GM04504 (cell line): ENCODE data around the gene IGFL3.
"Not testable (repeated sequence)": the region's sequence is repeated elsewhere in the genome, so short reads cannot be mapped to it uniquely, and the experiment has no call there.

ENCODE experiments used
- DNase-seq: peaks from one replicate; pipeline ENCODE4 v3.0.0-alpha.2; 2012; ENCODE audit warnings: low read depth

The IGFL3 gene

DNA sequence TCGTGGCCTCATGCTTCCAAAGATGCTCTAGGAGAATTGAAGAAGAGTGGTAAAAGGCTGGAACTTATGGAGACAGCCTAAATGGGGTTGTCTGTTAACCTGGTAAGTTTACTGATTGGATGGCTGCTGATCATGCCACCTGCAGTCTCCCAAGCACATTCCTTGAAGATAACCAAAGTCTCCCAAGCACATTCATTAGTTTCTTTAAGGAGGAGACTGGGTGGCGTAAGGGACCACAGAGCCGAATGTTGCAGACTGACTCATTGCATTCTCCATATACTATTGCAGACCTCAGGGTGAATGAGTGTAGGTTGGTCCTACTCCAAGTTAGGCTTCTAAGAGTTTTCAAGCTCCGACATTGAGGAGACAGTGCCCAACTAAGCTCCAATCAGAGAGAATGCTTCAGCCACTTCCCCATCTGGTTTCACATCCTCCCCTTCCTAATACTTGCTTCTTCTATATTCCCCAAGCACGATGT lies at the start of gene IGFL3:
IGFL3 (minus strand) TSS at position 51 of the 478 bp plus-strand sequence; CDS start at position 12, 39 bp downstream.
- no peak for DNase-seq

DNA sequence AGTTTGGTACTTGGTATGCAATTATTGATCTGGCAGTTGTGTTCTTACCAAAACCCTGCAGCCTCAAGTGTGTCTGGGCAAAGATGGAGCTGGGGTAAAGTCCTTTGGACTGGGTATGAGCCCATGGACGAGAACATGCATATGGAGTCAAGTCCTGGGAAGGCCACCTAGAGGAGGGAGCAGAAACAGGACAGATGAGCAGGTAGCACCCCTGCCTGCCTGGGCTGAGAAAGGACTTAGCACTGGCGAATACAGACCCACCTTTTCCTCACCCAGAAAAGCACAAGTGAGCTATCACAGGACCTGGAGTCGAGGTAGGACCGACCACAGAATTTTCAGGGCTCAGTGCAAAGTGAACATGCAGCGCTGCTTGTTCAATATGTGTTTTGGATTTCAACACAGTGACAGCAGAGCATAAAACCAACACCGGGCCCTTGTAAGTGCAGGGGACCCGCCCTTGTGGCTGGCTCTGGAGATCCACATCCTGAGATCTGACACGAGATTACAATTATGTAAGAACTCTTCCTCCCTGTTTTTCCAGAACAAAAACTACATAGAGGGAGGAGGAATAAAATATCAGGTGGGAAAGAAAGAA lies 49.5 kb upstream of the IGFL3 start:
- no peak for DNase-seq

DNA sequence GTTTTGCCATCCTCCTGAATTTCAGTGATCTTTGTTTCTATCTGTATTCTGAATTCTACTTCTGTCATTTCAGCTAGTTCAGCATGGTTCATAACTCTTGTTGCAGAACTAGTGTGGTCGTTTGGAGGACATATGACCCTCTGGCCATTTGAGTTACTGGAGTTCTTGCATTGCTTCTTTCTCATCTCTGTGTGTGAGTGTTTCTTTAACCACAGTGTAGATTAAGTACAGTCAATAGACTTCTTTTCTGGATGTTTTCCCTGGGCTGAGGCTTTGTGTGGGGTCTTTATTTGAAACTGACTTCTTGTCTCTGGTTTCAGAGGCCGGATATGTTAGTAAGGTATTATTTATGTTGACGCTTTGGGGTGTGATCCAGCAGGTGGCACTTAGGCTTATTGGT lies 38.2 kb upstream of the IGFL3 start:
- DNase-seq, result no peak

DNA sequence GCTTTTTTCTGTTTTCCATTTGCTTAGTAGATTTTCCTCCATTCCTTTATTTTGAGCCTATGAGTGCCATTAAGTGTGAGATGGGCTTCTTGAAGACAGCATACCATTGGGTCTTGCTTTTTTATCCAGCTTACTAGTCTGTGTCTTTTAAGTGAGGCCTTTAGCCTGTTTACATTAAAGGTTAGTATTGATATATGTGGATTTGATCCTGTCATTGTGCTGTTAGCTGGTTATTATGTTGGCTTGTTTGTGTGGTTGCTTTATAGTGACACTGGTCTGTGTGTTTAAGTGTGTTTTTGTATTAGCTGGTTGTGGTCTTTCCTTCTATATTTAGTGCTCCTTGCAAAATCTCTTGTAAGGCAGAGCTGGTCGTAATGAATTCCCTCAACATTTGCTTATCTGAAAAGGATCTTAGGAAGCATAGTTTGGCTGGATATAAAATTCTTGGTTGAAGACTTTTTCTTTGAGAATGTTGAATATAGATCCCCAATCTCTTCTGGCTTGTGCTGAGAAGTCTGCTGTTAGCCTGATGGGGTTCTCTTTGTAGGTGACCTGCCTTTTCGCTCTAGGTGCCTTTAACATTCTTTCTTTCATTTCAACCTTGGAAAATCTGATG lies 37.3 kb upstream of the IGFL3 start:
- DNase-seq, result not testable (repeated sequence)

DNA sequence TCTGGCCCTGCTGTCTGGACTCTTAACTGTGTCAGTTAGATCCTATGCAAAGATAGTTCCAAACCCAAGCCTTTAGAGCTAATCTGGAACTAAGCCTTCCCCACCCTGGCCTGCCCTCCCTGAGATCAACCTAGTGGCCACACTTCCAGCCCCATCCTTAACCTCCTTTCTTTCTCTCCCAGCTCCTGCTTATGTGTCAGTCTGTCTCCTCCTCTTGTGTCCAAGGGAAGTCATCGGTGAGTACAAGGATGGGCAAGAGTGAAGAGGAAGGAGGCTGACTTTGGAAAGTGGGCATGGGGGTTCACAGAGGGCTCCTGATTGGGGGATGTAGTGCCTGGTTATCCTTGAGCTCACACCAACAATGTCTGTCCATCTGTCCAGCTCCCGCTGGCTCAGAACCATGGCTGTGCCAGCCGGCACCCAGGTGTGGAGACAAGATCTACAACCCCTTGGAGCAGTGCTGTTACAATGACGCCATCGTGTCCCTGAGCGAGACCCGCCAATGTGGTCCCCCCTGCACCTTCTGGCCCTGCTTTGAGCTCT lies 35.8 kb upstream of the IGFL3 start:
- no peak for DNase-seq

DNA sequence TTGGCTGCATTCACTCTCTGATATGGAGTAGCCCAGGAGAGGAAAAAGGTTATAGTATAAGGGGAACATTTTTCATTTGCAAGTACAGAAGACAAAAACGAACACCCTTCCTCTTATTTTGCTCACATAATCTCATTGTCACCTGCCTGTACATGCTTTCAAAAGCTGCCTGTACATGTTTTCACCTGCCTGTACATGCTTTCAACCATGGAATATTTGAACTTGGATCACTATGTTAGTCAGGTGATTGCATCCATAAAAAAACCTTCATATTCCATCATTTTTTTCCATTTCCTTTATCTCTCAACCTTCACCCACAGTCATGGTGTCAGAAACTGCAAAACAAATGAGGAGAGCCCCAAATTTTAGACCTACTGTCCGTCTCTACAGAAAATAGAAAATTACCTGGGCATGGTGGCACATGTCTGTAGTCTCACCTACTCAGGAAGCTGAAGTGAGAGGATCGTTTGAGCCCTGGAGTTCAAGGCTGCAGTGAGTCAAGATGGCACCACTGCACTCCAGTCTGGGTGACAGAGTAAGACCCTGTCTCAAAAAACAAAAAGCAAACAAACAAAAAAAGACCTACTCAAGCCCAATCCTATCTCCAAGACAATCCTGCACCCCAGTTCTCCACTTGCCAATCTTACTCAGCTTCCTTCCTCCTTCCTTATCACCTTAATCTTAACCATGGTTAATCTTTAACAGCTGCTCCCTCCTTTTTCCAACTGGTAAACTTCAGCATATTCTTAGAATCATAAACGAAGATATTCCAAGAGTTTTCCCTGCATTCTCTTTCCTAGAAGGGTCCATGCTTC lies 35.1 kb upstream of the IGFL3 start:
- DNase-seq, result no peak

DNA sequence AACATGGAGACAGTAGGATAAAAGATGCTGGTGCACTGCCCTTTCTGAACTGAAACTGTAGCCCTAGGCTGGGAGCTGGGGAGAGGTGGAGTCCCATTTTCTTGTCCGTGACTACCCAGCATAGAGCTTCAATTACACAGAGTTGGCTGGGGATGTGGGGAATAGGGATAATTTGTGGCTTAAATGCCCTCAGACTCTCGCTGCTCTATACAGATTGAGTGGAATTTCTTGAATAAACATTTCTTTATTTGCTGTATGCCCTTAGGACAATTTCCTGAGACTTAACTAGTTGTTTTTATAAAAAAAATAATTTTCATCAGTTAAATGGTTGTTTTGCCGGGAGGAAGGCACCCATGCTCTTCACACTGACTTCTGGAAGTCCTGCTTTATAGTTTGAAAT lies 30.7 kb upstream of the IGFL3 start:
- no peak for DNase-seq

DNA sequence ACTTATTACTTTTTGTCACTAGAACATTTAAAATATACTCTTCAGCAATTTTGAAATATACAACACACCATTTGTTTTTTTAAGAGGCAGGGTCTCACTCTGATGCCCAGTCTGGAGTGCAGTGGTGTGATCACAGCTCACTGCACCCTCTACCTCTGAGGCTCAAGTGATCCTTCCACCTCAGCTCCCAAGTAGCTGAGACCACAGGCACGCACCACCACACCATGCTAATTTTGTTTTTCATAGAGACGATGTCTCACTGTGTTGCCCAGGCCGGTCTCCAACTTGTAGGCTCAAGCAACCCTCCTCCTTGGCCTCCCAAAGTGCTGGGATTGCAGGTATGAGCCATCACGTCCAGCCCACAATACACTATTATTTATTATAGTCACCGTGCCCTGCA lies 26.1 kb upstream of the IGFL3 start:
- no peak for DNase-seq

DNA sequence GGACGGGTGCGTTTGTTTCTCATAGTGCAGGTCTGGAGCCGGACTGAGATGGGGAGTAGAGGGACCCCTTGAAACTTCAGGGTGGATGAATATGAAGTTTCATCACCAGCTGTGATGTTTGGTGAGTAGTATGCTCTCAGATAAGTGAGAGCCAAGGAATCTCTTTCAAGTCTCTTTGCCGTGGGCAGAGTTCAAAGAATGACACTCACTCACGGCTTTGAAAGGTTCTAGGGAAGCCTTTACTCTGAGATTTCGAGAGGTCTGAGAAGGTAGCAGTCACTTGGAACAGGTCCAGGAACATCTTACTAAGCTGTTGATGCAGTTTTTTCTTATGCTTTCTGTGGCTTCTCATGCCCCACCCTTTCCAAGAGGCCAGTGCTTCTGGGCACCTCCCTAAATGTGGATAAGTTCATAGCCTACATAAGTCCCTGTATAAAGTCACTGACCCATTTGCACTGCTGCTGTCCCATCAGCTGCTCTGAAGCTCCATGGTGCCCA lies 23.4 kb upstream of the IGFL3 start, which contains the start of gene IGFL2:
IGFL2 (plus strand) TSS at position 448 of the 498 bp plus-strand sequence; CDS start at position 489, 41 bp downstream.
- no peak for DNase-seq

DNA sequence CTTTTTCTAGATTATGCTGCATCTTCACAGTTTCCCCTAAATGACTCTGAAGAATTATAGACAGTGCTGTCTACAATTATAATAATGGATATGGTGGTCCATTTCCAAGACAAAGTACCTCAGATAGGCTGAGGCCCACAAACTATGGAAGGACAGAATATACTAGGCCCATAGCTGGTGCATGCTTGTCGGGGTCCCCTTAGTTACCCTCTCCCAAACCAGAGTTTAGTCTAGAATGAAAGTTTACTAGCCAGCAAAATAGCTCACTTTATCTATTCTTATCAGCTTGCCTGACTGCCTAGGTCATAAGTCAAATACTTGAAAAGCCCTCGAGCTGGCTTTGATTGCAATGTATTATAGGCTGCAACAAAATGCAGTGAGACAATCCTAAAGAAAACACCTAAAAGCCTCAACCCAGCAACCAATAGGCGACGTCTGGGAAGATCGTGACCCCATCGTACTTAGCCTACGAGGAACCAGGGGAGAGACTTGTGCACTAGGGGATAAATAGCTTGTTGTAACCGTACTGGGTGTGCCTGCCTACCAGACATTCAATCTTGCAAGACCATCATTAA lies 22.8 kb upstream of the IGFL3 start:
- DNase-seq, result no peak

DNA sequence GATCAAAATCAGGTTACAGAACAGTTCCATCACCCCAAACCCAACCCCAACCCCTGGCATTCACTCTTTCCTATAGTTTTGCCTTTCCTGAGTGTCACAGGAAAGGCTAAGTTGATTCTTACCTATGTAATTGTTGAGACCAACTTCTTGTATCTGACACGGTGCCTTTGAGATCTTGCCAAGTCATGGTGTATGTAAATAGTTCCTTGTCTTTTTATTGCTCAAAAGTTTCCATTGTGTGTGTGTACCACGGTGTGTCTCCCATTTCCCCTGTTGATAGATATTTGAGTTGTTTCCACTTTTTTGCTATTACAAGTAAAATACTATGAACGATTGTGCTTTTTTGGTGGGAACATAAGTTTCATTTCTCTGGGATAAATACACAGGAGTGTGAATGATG lies 20.3 kb upstream of the IGFL3 start:
- DNase-seq, result no peak

DNA sequence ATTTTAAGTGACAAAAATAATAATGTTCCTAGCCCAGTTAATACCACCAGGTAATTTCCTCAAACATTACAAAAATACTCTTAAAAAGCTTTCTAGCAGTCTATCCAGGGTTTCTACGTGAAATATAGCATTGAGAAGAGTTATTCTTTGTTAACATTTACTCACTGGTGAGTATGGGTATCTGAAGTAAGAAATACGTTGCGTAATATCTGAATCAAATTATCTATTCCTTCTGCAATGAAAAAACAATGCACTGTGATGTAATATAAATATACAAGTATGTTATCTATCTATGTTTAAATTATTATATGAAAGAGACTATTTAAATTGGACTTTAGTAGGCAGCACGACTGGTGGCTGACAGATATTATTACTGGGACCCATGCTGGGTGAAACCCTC lies 17.8 kb upstream of the IGFL3 start:
- no peak for DNase-seq

DNA sequence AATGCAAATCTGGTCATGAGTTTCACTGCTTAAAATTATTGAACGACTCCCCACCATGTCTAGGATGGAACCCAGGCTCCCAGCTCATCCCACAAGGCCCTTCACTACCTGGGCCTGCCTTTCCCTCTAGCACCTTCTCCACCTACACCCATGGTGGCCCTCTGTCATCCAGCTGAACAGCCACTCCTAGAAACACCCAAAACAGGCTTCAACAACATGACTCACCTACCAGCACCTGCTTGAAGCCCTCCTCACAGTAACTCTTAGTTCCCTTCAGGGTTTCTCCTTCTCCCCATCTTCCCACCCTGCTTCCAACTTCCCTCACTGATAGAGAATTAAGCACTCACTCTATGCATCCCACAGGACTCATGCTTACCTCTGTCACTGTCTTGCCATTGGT lies 16.9 kb upstream of the IGFL3 start:
- DNase-seq, result no peak

DNA sequence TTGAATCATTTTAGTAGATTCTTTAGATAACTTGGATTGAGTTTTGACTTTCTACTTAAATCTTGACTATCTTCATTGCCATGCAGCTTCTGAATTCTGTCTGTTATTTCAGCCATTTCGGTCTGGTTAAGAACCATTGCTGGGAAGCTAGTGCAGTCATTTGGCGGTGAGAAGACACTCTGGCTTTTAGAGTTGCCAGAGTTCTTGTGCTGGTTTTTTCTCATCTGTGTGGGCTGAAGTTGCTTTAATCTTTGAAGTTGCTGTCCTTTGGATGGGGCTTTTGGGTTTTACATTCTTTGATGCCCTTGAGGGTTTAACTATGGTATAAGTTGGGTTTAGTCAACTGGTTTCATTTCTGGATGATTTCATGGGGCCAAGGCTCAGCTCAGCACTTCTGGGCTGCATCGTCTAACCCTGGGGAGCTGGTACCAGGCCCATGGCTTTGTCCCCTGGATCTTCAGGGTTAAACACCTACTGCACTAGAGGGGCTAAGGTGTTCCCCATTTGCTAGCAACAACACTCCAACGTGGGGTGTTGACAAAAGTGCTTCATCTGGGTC lies 13.5 kb upstream of the IGFL3 start:
- DNase-seq, result no peak

DNA sequence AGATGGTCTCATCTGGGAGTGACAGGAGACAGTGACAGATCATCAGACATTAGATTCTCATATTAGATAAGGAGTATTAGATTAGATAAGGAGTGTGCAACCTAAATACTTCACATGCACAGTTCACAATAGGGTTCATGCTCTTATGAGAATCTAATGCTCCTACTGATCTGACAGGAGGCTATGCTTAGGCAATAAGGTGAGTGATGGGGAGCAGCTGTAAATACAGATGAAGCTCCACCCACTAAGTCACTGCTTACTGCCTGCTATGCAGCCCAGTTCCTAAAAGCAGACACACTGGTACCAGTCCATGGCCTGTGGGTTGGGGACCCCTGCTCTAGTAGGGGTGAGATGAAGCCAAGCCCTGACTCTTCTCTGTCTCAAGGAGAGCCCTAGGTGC lies 10.0 kb upstream of the IGFL3 start:
- no peak for DNase-seq

DNA sequence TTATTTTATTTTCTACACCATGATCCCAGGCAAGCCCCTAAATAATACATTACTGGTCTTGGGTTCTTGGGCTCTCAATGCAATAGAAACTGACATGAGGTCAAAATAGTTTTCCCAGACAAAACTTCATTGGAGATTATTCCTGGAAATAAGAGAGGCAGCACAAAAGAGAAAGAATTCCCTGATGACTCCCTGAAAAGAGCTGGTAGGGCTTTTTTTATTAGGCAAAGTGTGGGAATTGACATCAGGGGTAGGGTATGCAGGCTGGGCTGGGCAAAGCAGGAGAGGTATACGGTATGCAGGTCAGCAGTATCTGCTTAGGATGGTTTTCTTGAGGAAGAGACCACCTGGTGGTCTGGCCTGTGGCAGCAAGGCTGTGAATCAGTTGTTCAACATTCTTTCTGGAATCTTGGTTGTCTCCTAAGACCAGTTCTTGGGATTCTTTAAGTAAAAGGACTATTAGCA lies 9.3 kb upstream of the IGFL3 start:
- DNase-seq, result no peak

DNA sequence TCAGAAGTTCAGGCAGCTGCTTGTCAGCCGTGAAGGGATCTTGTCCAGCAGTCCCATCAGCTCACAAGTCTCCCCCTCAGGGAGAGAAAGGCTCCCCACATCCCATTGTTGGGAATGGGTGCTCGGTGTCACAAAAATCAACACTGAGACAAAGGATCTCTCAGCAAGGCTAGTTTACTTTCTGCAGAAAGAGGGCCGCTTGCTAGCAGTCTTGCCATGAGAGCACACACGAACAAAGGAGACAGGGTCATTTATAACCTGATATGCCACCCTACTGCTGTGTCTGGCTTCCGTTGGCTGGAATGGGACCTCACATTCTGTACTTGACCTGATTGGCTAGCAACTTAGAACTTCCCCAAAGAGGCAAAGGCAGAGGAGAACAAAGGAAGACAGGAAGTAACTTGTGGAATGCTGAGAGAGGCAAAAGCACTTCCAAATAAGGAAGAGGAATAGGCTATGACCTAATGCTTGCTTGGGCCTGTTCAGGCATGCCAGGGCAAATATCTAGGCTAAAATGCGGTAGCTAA lies 8.7 kb upstream of the IGFL3 start:
- peak; percentile 58 for DNase-seq

DNA sequence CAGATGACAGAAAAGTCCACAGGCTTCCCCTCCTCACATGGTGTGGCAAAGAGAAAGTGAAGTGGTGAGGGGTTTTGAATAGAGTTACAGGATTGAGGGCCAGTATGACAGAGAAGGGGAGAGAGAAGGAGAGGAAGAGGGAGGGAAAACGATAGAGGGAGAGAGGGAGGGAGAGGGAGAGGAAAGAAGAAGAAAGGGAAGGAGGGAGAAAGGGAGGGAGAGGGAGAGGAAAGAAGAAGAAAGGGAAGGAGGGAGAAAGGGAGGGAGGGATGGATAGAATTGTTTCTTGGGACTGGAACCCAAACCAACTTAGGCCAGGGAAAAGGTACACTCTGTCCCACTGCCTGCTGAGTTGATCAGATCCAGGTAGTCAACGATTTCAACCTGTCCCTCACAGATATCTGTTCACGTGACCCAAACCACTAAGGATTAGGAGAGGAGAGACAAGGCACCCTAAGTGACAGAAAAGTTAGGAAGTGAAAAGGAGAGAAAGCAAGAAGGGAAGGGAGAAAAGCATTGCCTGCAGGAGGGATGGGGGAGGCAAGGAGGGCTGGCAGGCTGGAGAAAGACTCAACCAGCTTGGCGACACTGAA lies 8.1 kb upstream of the IGFL3 start:
- DNase-seq, result no peak

DNA sequence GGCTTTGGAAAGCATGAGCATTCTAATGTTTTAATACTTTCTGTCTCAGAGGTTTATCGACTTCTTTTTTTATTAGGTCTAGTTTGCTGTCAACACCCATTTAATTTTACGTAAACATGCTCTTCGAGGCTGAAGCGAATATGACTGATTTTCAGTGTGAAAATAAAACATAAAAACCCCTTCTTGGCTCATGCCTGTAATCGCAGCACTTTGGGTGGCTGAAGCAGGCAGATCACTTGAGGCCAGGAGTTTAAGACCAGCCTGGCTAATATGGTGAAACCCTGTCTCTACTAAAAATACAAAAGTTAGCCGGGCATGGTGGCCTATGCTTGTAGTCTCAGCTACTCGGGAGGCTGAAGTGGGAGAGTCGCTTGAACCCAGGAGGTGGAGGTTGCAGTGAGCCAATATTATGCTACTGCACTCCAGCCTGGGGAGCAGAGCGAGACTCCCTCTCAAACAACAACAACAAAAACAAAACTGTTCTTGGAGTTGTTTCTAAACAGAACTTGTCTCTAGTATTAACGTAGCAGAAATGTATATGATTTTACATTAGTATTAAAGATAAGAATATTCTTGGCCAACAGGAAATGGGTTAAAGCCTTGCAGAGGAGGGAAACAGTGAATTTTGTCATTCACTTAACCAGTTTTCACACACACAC lies 7.1 kb upstream of the IGFL3 start:
- DNase-seq, result no peak

DNA sequence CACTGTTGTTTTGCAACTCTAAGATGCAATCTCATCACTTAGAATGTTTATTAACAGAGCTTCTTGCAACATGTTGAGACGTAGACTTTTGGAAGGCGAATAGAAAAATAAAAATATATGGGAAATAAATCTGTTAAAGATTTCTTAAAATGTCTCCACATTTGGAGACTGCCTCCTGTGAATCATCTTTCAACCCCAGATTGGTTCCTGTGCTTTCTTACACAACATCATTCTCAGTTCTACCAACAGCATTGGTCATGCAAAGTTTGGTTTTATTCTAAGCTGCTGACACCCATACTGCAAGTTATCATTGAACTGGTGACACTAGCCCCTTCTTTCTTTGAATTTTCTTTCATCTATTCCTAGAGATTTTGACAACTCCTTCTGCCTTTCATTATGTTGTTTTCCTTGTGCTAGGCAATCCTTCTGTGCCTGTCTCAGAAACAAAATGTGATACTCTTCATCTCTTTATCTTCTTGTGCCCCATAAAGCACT lies 1.6 kb upstream of the IGFL3 start:
- no peak for DNase-seq
